ENCODE data around the gene ZNF227. TPM values are rescaled to one million over a fixed set of nuclear protein-coding genes. Genes with fewer than 3 reads are reported as not detected.

Gene ZNF227
- total and polyA plus RNA-seq, 9 donors, result 11.1 to 18.9 (median 13.0) TPM

DNA sequence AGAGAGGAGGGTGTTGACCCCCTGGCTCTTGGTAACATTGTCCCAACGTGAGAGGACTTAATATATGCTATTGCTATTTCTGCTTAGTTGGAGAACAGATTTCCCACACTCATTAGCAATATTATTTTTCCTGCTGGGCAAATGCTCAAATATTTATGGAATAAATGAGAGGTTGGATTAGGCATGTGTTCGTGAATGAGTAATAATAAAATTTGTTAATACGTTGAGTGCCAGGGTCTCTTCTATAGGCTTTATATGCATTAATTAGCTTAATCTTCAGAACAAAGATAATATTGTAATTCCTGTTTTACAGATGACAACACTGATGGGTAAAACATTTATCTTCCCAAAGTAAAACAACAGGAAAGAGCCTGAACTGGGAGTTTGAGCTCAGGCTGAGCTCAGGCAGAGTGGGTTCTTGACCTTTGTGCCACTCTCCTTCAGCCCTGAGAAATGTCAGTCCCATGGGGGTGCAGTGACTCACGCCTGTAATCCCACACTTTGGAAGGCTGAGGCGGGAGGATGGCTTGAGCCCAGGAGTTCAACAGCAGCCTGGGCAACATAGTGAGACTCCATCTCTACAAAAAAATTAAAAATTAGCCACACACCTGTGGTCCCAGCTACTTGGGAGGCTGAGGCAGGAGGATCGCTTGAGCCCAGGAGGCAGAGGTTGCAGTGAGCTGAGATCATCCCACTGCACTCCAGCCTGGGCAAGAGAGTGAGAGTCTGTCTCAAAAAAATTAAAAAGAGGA, 48.5 kb downstream of the ZNF227 start:
- H3K9me3 ChIP-seq (replicated peaks; ENCODE audit: control insufficient read depth, low read depth, low read length), result peaks cover 12% of the 10 kb centered on the region
- H3K27ac ChIP-seq (ENCODE audit: low read length), result no peak overlapping the region
- no peak overlapping the region for H3K4me3 ChIP-seq (ENCODE audit: low read length)
- H3K27me3 ChIP-seq (ENCODE audit: control insufficient read depth, insufficient read depth, low read length), result no peaks in the 10 kb centered on the region
- WGBS (ENCODE audit: insufficient coverage), result 100% methylated on average over 1 of the region's 6 CpGs
- no peak for DNase-seq
- no peaks in the 10 kb centered on the region for H3K4me1 ChIP-seq (ENCODE audit: control insufficient read depth, insufficient read depth, low read length)
- no peaks in the 10 kb centered on the region for H3K36me3 ChIP-seq (ENCODE audit: control insufficient read depth, insufficient read depth, low read length)

DNA sequence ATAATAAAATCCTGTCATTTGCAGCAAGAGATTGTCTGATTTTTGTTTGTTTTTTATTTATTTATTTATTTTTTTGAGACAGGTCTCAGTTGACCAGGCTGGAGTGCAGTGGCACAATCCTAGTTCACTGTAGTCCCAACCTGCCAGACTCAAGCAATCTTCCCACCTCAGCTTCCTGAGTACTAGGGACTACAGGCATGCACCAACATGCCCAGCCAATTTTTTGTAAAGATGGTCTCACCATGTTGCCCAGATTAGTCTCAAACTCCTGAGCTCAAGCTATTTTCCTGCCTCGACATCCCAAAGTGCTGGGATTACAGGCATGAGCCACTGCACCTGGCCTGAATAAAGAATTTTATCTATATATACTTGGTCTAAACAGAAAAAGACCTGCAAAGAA, 65.0 kb downstream of the ZNF227 start:
- no CpG with 5 or more reads among the region's 1 CpG for WGBS (ENCODE audit: insufficient coverage)
- H3K9me3 ChIP-seq (replicated peaks; ENCODE audit: control insufficient read depth, low read depth, low read length), result peaks cover 27% of the 10 kb centered on the region
- H3K36me3 ChIP-seq (ENCODE audit: control insufficient read depth, insufficient read depth, low read length), result peaks cover 10% of the 10 kb centered on the region
- no peaks in the 10 kb centered on the region for H3K4me1 ChIP-seq (ENCODE audit: control insufficient read depth, insufficient read depth, low read length)
- H3K27ac ChIP-seq (ENCODE audit: low read length), result no peak overlapping the region
- H3K4me3 ChIP-seq (ENCODE audit: low read length), result no peak overlapping the region
- DNase-seq, result no peak
- no peaks in the 10 kb centered on the region for H3K27me3 ChIP-seq (ENCODE audit: control insufficient read depth, insufficient read depth, low read length)

DNA sequence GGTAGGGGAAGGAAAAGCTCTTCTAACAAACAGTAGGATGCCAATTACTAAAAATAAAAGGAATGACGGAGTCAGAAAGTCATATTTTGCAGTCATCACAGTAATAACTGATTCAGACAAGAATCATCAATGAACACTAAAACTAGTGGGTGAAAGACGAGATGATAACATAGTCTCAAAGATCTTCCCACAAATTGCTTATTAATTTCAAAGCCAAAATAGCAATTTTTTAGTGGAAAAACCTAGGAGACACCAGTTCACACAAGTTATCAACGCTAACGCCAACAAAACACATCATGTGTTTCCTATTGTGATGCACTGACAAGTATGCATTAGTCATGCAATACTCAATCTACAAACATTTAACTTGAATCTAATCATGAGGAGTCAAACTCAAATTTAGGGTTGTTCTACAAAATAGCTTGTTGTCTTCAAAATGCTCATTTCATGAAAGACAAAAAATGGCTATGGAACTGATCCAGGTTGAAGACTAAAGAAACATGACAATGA, 65.9 kb downstream of the ZNF227 start:
- WGBS (ENCODE audit: insufficient coverage), result 95% methylated on average over 3 of the region's 4 CpGs
- Histone ChIP-seq H3K4me3 (ENCODE audit: low read length) (no peak overlapping the region), H3K36me3 (ENCODE audit: control insufficient read depth, insufficient read depth, low read length) (peaks cover 10% of the 10 kb centered on the region), H3K27me3 (ENCODE audit: control insufficient read depth, insufficient read depth, low read length) (no peaks in the 10 kb centered on the region), H3K9me3 (replicated peaks; ENCODE audit: control insufficient read depth, low read depth, low read length) (peaks cover 32% of the 10 kb centered on the region), H3K4me1 (ENCODE audit: control insufficient read depth, insufficient read depth, low read length) (no peaks in the 10 kb centered on the region), H3K27ac (ENCODE audit: low read length) (no peak overlapping the region)
- no peak for DNase-seq

DNA sequence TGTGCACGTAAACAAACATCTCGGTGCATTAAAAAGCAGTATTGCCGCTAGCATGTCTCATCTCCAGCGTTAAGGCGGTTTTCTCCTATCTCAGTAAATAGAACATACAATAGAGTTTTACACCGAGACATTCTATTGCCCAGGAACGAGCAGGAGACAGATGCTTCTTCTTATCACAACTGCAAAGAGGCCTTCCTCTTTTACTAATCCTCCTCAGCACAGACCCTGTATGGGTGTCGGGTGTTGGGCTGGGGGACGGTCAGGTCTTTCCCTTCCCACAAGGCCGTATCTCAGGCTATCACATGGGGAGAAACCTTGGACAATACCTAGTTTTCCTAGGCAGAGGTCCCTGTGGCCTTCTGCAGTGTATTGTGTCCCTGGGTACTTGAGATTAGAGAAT, 68.6 kb downstream of the ZNF227 start:
- H3K36me3 ChIP-seq (ENCODE audit: control insufficient read depth, insufficient read depth, low read length), result no peaks in the 10 kb centered on the region
- peaks cover 21% of the 10 kb centered on the region for H3K9me3 ChIP-seq (replicated peaks; ENCODE audit: control insufficient read depth, low read depth, low read length)
- DNase-seq, result no peak
- no peaks in the 10 kb centered on the region for H3K27me3 ChIP-seq (ENCODE audit: control insufficient read depth, insufficient read depth, low read length)
- no peak overlapping the region for H3K27ac ChIP-seq (ENCODE audit: low read length)
- H3K4me1 ChIP-seq (ENCODE audit: control insufficient read depth, insufficient read depth, low read length), result no peaks in the 10 kb centered on the region
- 94% methylated on average over 5 of the region's 10 CpGs for WGBS (ENCODE audit: insufficient coverage)
- no peak overlapping the region for H3K4me3 ChIP-seq (ENCODE audit: low read length)

DNA sequence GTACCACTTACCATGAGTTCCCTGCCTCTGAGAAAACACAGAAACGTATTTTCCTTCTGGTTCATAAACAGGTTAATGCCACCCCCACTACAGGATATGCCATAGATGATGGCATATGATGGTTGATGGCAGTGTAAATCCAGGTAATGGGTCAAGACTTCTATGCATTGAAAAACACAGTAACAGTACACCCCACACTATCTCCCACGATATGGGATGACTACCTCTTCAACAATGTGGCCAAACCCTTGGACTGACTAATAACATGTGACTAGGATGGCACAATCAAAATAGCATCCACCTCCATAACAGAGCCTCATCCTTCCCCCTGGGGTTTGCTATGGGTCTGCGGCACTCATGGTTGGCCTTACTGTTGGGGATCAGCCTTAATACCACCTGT, 70.5 kb downstream of the ZNF227 start:
- H3K4me1 ChIP-seq (ENCODE audit: control insufficient read depth, insufficient read depth, low read length), result no peaks in the 10 kb centered on the region
- H3K9me3 ChIP-seq (replicated peaks; ENCODE audit: control insufficient read depth, low read depth, low read length), result peaks cover 29% of the 10 kb centered on the region
- no peaks in the 10 kb centered on the region for H3K27me3 ChIP-seq (ENCODE audit: control insufficient read depth, insufficient read depth, low read length)
- no peak for DNase-seq
- H3K4me3 ChIP-seq (ENCODE audit: low read length), result no peak overlapping the region
- WGBS (ENCODE audit: insufficient coverage), result no CpG with 5 or more reads among the region's 3 CpGs
- H3K36me3 ChIP-seq (ENCODE audit: control insufficient read depth, insufficient read depth, low read length), result peaks cover 9% of the 10 kb centered on the region
- no peak overlapping the region for H3K27ac ChIP-seq (ENCODE audit: low read length)

DNA sequence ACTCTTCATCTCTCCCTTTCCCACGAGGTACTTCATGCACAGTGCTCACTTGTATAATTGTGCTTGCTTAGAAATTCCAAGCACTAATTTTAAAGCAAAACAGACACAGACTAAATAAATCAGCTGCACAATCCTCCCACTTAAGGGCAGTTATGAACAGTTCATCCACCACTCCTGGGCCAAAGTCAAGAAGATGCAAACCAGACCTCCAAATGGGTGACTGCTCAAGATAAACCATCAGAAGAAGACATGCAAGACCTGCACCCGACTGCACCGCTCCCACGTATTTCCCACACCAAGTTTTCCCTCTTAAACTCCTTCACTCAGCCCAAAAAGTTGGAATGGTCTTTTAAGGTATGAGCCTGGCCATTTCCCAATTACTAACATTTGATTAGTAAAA, 72.6 kb downstream of the ZNF227 start:
- H3K36me3 ChIP-seq (ENCODE audit: control insufficient read depth, insufficient read depth, low read length), result peaks cover 24% of the 10 kb centered on the region
- DNase-seq, result no peak
- 88% methylated on average over 1 of the region's 4 CpGs for WGBS (ENCODE audit: insufficient coverage)
- no peaks in the 10 kb centered on the region for H3K4me1 ChIP-seq (ENCODE audit: control insufficient read depth, insufficient read depth, low read length)
- H3K27me3 ChIP-seq (ENCODE audit: control insufficient read depth, insufficient read depth, low read length), result no peaks in the 10 kb centered on the region
- H3K9me3 ChIP-seq (replicated peaks; ENCODE audit: control insufficient read depth, low read depth, low read length), result peaks cover 41% of the 10 kb centered on the region
- H3K4me3 ChIP-seq (ENCODE audit: low read length), result no peak overlapping the region
- no peak overlapping the region for H3K27ac ChIP-seq (ENCODE audit: low read length)

Other genes with a start within 250 kb of the ZNF227 start
- gene ZNF155, start 228.3 kb upstream of the ZNF227 start, total RNA-seq, result 9.3 TPM
- 1 to 10 TPM; 5.7 to 8.5 (median 6.8) TPM for gene ZNF155, start 228.3 kb upstream of the ZNF227 start, polyA plus RNA-seq (ENCODE audit: insufficient read depth in 1 of 8, insufficient read length in 8 of 8, low replicate concordance in 1 of 8)
- gene ZNF230, start 209.6 kb upstream of the ZNF227 start, total RNA-seq, result 3.8 TPM
- gene ZNF230, start 209.6 kb upstream of the ZNF227 start, polyA plus RNA-seq (ENCODE audit: insufficient read depth in 1 of 8, insufficient read length in 8 of 8, low replicate concordance in 1 of 8), result 1 to 10 TPM; 2.3 to 3.3 (median 2.6) TPM
- 5.8 TPM for gene ZNF222, start 187.2 kb upstream of the ZNF227 start, total RNA-seq
- gene ZNF222, start 187.2 kb upstream of the ZNF227 start, polyA plus RNA-seq (ENCODE audit: insufficient read depth in 1 of 8, insufficient read length in 8 of 8, low replicate concordance in 1 of 8), result 1 to 10 TPM; 3.6 to 5.5 (median 4.3) TPM
- 7.4 TPM for gene ZNF223, start 160.5 kb upstream of the ZNF227 start, total RNA-seq
- gene ZNF223, start 160.5 kb upstream of the ZNF227 start, polyA plus RNA-seq (ENCODE audit: insufficient read depth in 1 of 8, insufficient read length in 8 of 8, low replicate concordance in 1 of 8), result 1 to 10 TPM; 3.6 to 5.1 (median 4.4) TPM
- 3.4 TPM for gene ZNF284, start 140.4 kb upstream of the ZNF227 start, total RNA-seq
- 1 to 10 TPM; 1.9 to 3.2 (median 2.6) TPM for gene ZNF284, start 140.4 kb upstream of the ZNF227 start, polyA plus RNA-seq (ENCODE audit: insufficient read depth in 1 of 8, insufficient read length in 8 of 8, low replicate concordance in 1 of 8)
- gene ZNF224, start 118.2 kb upstream of the ZNF227 start, total RNA-seq, result 18.8 TPM
- gene ZNF224, start 118.2 kb upstream of the ZNF227 start, polyA plus RNA-seq (ENCODE audit: insufficient read depth in 1 of 8, insufficient read length in 8 of 8, low replicate concordance in 1 of 8), result 10 to 100 TPM; 10.6 to 21.4 (median 14.0) TPM
- 6.6 TPM for gene ZNF225, start 99.1 kb upstream of the ZNF227 start, total RNA-seq
- 1 to 10 TPM; 3.7 to 5.7 (median 4.8) TPM for gene ZNF225, start 99.1 kb upstream of the ZNF227 start, polyA plus RNA-seq (ENCODE audit: insufficient read depth in 1 of 8, insufficient read length in 8 of 8, low replicate concordance in 1 of 8)
- gene ZNF234, start 71.0 kb upstream of the ZNF227 start, total RNA-seq, result 13.9 TPM
- 1 to 10 TPM; 6.9 to 9.7 (median 7.4) TPM for gene ZNF234, start 71.0 kb upstream of the ZNF227 start, polyA plus RNA-seq (ENCODE audit: insufficient read depth in 1 of 8, insufficient read length in 8 of 8, low replicate concordance in 1 of 8)
- gene ZNF226, start 47.4 kb upstream of the ZNF227 start, total RNA-seq, result 20.9 TPM
- 10 to 100 TPM; 10.1 to 14.9 (median 12.1) TPM for gene ZNF226, start 47.4 kb upstream of the ZNF227 start, polyA plus RNA-seq (ENCODE audit: insufficient read depth in 1 of 8, insufficient read length in 8 of 8, low replicate concordance in 1 of 8)
- 2.4 TPM for gene ZNF233, start 47.4 kb downstream of the ZNF227 start, total RNA-seq
- gene ZNF233, start 47.4 kb downstream of the ZNF227 start, polyA plus RNA-seq (ENCODE audit: insufficient read depth in 1 of 8, insufficient read length in 8 of 8, low replicate concordance in 1 of 8), result 1 to 10 TPM; 1.4 to 3.5 (median 2.5) TPM
- gene ZNF235, start 92.5 kb downstream of the ZNF227 start, total RNA-seq, result 8.6 TPM
- gene ZNF235, start 92.5 kb downstream of the ZNF227 start, polyA plus RNA-seq (ENCODE audit: insufficient read depth in 1 of 8, insufficient read length in 8 of 8, low replicate concordance in 1 of 8), result 1 to 10 TPM; 4.3 to 6.9 (median 5.8) TPM
- gene ZNF112, start 144.1 kb downstream of the ZNF227 start, total RNA-seq, result 8.9 TPM
- gene ZNF112, start 144.1 kb downstream of the ZNF227 start, polyA plus RNA-seq (ENCODE audit: insufficient read depth in 1 of 8, insufficient read length in 8 of 8, low replicate concordance in 1 of 8), result 1 to 10 TPM; 4.9 to 6.4 (median 6.0) TPM
- gene ZNF285, start 189.1 kb downstream of the ZNF227 start, total RNA-seq, result 7.2 TPM
- gene ZNF285, start 189.1 kb downstream of the ZNF227 start, polyA plus RNA-seq (ENCODE audit: insufficient read depth in 1 of 8, insufficient read length in 8 of 8, low replicate concordance in 1 of 8), result 1 to 10 TPM; 3.5 to 6.8 (median 4.4) TPM
- 6.4 TPM for gene ZNF229, start 235.9 kb downstream of the ZNF227 start, total RNA-seq
- gene ZNF229, start 235.9 kb downstream of the ZNF227 start, polyA plus RNA-seq (ENCODE audit: insufficient read depth in 1 of 8, insufficient read length in 8 of 8, low replicate concordance in 1 of 8), result 1 to 10 TPM; 4.2 to 6.6 (median 5.4) TPM

Data from muscle of leg (tissue), 11 donors.